PC-3 (cell line): ENCODE data around the gene LHX8. TPM values are rescaled to one million over a fixed set of nuclear protein-coding genes. Genes with fewer than 3 reads are reported as not detected.

Experiments
- ATAC-seq: fragments of 200-7000 bp; cut with Tn5 transposase; 2 replicates; pipeline ENCODE4 v1.9.1; 2020; ENCODE audit warnings: mild to moderate bottlenecking, moderate library complexity
- Bru-seq: library from RNA; stranded (reverse); fragments of 400-500 nt; gene quantifications from one replicate; lab custom pipeline; 2021; lab: Mats Ljungman, UMichigan
- BruChase-seq, 2 experiments: library from RNA; stranded (reverse); fragments of 400-500 nt; gene quantifications; one replicate each; lab custom pipeline; 2021; lab: Mats Ljungman, UMichigan
- BruUV-seq: library from RNA; stranded (reverse); fragments of 400-500 nt; replicated peaks from 2 replicates; lab custom pipeline; 2021; lab: Mats Ljungman, UMichigan
- CTCF ChIA-PET: fragments of 300-600 bp; sonication (Branson Sonifier 250); formaldehyde crosslinking; loops from one replicate; lab custom pipeline; 2022; ENCODE audit warnings: antibody characterized with exemption; lab: Charles Lee
- POLR2A ChIA-PET: fragments of 300-600 bp; sonication (Branson Sonifier 250); formaldehyde crosslinking; loops from one replicate; lab custom pipeline; 2022; ENCODE audit warnings: antibody characterized with exemption; ENCODE audit not compliant: unreplicated experiment; lab: Charles Lee
- DNase-seq: peaks from one replicate; pipeline ENCODE4 v3.0.0-alpha.2; 2015
- H2AFZ ChIP-seq: fragments of 300-600 bp; sonication (generic); 2 replicates; pipeline ENCODE4 v1.6.0; 2016; ENCODE audit warnings: antibody characterized with exemption, low read length
- H3F3A ChIP-seq: fragments of 300-600 bp; sonication (generic); one replicate; pipeline ENCODE4 v1.6.0; 2017; ENCODE audit warnings: antibody characterized with exemption, low read length, control low read depth, mild to moderate bottlenecking; ENCODE audit not compliant: unreplicated experiment
- H3K27ac ChIP-seq: fragments of 300-600 bp; sonication (generic); 2 replicates; pipeline ENCODE4 v1.5.1; 2016; ENCODE audit warnings: mild to moderate bottlenecking, low read length
- H3K27me3 ChIP-seq: fragments of 300-600 bp; sonication (generic); 2 replicates; pipeline ENCODE4 v1.6.1; 2016; ENCODE audit warnings: low read length, mixed read lengths
- H3K36me3 ChIP-seq: fragments of 300-600 bp; sonication (generic); 2 replicates; pipeline ENCODE4 v1.6.1; 2016; ENCODE audit warnings: low read depth, mixed run types, low read length, mixed read lengths
- H3K4me1 ChIP-seq: fragments of 300-600 bp; sonication (generic); 2 replicates; pipeline ENCODE4 v1.5.1; 2016; ENCODE audit warnings: low read length; ENCODE audit not compliant: insufficient read depth
- H3K4me2 ChIP-seq: fragments of 300-600 bp; sonication (generic); 2 replicates; pipeline ENCODE4 v1.6.0; 2016; ENCODE audit warnings: low read length
- H3K4me3 ChIP-seq: fragments of 300-600 bp; sonication (generic); 2 replicates; pipeline ENCODE4 v1.5.1; 2016; ENCODE audit warnings: mild to moderate bottlenecking, low read length, mixed read lengths
- H3K79me2 ChIP-seq: fragments of 300-600 bp; sonication (generic); 2 replicates; pipeline ENCODE4 v1.6.1; 2017; ENCODE audit warnings: low read length, mixed read lengths
- H3K9ac ChIP-seq: fragments of 300-600 bp; sonication (generic); 2 replicates; pipeline ENCODE4 v1.6.0; 2016; ENCODE audit warnings: mild to moderate bottlenecking, low read length
- H3K9me2 ChIP-seq: fragments of 300-600 bp; sonication (generic); replicated peaks from 2 replicates; pipeline ENCODE4 v1.6.1; 2016; ENCODE audit warnings: mixed run types, low read length, mixed read lengths
- H3K9me3 ChIP-seq: fragments of 300-600 bp; sonication (generic); 2 replicates; pipeline ENCODE4 v1.6.1; 2016; ENCODE audit warnings: low read length, mixed read lengths
- H4K20me1 ChIP-seq: fragments of 300-600 bp; sonication (generic); 2 replicates; pipeline ENCODE4 v1.6.1; 2016; ENCODE audit warnings: low read length, mixed read lengths
- CTCF ChIP-seq: fragments of 300-600 bp; sonication (generic); conservative IDR thresholded peaks from 2 replicates; pipeline ENCODE4 v1.5.1; 2017; ENCODE audit warnings: antibody characterized with exemption, low read depth, mild to moderate bottlenecking, low read length
- EZH2 ChIP-seq: fragments of 300-600 bp; sonication (generic); IDR thresholded peaks from one replicate; pipeline ENCODE4 v1.6.1; 2017; ENCODE audit warnings: antibody characterized with exemption, mild to moderate bottlenecking, low read length; ENCODE audit not compliant: unreplicated experiment
- EZH2phosphoT487 ChIP-seq: fragments of 300-600 bp; sonication (generic); IDR thresholded peaks from 2 replicates; pipeline ENCODE4 v1.6.1; 2018; ENCODE audit warnings: mild to moderate bottlenecking, antibody characterized with exemption, low read length, borderline replicate concordance
- intact Hi-C: fragments of 100-400 bp; cut with micrococcal nuclease; formaldehyde crosslinking; loops from 2 replicates; pipeline ENCODE4 v1.9.0; 2023
- long read RNA-seq: library from polyadenylated mRNA; unstranded; transcript quantifications from one replicate; pipeline ENCODE4 v2.0.0, GENCODE V29; 2021; ENCODE audit not compliant: unreplicated experiment
- total RNA-seq: library from RNA; depleted of rRNA; stranded (reverse); fragments of >200 nt; gene quantifications from 2 replicates; pipeline ENCODE4 v1.2.3, GENCODE V29; 2014; rRNA removed

LHX8 gene
- not detected in 2 replicates for total RNA-seq
- not detected for Bru-seq, nascent RNA
- not detected for BruChase-seq, experiment 1, labeled RNA remaining after a 6-hour chase
- not detected for BruChase-seq, experiment 2, labeled RNA remaining after a 2-hour chase
- long read RNA-seq = 0 reads

DNA sequence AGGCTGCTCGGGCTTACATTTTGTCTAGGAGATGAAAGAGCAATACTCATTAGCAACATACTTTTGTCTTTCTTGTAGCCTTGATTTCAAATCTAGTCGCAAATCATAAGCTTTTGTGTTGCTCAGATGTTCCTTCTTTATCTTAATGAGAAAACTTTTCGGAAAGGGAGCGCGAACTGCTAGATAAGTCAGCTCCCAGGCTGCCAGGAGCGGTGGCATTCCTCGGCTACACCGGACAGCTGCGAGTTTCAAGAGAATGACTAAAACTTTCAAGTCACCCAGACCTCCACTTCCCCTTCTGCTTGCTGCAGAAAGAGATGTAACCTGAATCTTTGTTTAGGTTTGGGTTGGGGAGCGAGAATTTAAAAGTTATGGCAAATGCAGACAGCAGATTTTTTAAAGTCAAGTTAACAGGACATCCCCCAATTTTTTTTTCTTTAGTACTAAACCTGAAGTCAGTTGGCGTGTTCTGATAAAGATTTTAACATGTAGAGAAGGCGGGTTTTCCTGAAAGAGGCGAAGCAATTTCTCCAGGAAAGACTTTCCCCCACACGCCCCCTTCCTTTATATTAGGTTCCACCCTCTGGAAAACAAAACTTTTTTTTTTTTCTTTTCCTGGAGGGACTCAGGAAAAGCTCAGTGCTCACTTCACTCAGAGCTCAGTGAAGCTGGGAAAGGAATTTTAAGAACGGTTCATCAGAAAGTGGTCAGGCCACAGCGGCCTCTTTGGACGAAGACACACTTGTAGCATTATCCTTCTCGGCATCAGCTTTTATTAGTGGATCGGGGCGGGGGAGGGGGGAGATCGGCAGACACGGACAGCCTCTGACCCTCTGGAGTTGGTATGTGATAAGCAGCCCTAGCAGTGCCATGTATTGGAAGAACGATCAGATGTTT, at the start of gene LHX8:
Gene LHX8 (plus strand): TSS at position 639 of the 897 bp plus-strand sequence. CDS start 2,227 bp downstream, outside the sequence.
- H2AFZ ChIP-seq = no peak within 1 kb of the TSS
- H3F3A ChIP-seq = no peaks in the 10 kb centered on the region
- no peaks in the 10 kb centered on the region for H4K20me1 ChIP-seq
- no peak for DNase-seq
- H3K4me3 ChIP-seq = no peak within 1 kb of the TSS
- H3K27me3 ChIP-seq = peaks cover 92% of the 10 kb centered on the region
- no peaks in the 10 kb centered on the region for H3K9me3 ChIP-seq
- no peaks in the 10 kb centered on the region for H3K4me1 ChIP-seq
- H3K79me2 ChIP-seq = no peaks in the 10 kb centered on the region
- BruUV-seq = no TSS peak
- ATAC-seq = no peak
- intact Hi-C loops = no loop called here
- no peak within 1 kb of the TSS for H3K9ac ChIP-seq
- H3K27ac ChIP-seq = no peak within 1 kb of the TSS
- no peak within 1 kb of the TSS for H3K4me2 ChIP-seq
- H3K9me2 ChIP-seq = no peaks in the 10 kb centered on the region
- CTCF ChIA-PET = no interaction called here
- H3K36me3 ChIP-seq = no peaks in the 10 kb centered on the region
- no peak for TF ChIP-seq CTCF
- TF ChIP-seq EZH2phosphoT487 = no peak
- TF ChIP-seq EZH2 = no peak
- POLR2A ChIA-PET = no interaction called here

GRCh38 chr1:75085931-75086330, 48.3 kb upstream of the LHX8 start:
- BruUV-seq = no TSS peak
- intact Hi-C loops = no loop called here

More at GRCh38 chr1:75085931-75086330, 48.3 kb upstream of the LHX8 start:
- TF ChIP-seq CTCF = no peak
- no peak for TF ChIP-seq EZH2phosphoT487
- no peak for TF ChIP-seq EZH2
- ChIA-PET POLR2A (no interaction called here), CTCF (no interaction called here)
- Histone ChIP-seq H3K9ac (no peak overlapping the region), H3K9me3 (no peaks in the 10 kb centered on the region), H3K27ac (no peak overlapping the region), H3K4me2 (no peak overlapping the region), H3K9me2 (no peaks in the 10 kb centered on the region), H3K27me3 (peaks cover 7% of the 10 kb centered on the region), H3K4me3 (no peak overlapping the region), H4K20me1 (no peaks in the 10 kb centered on the region), H3K4me1 (no peaks in the 10 kb centered on the region), H2AFZ (no peak overlapping the region), H3K36me3 (no peaks in the 10 kb centered on the region), H3F3A (no peaks in the 10 kb centered on the region), H3K79me2 (no peaks in the 10 kb centered on the region)
- DNase-seq (no peak), ATAC-seq (no peak)
